Left ventricle myocardium inferior (tissue), 1 donor: ENCODE data around the gene TIAM1. TPM values are rescaled to one million over a fixed set of nuclear protein-coding genes. Genes with fewer than 3 reads are reported as not detected.

ENCODE experiments used
- DNase-seq: peaks from one replicate; pipeline ENCODE4 v3.0.0-alpha.2; 2020
- H3K27ac ChIP-seq: fragments of 200-600 bp; replicated peaks from 2 replicates; pipeline ENCODE4 v1.8.0; 2021
- H3K27me3 ChIP-seq: fragments of 200-600 bp; 2 replicates; pipeline ENCODE4 v1.8.0; 2021; ENCODE audit warnings: low read depth
- H3K36me3 ChIP-seq: fragments of 200-600 bp; 2 replicates; pipeline ENCODE4 v1.8.0; 2021
- H3K4me1 ChIP-seq: fragments of 200-600 bp; 2 replicates; pipeline ENCODE4 v1.8.0; 2021
- H3K4me3 ChIP-seq: fragments of 200-600 bp; 2 replicates; pipeline ENCODE4 v1.8.0; 2021; ENCODE audit warnings: mild to moderate bottlenecking, moderate library complexity
- H3K9me3 ChIP-seq: fragments of 200-600 bp; replicated peaks from 2 replicates; pipeline ENCODE4 v1.8.0; 2021
- CTCF ChIP-seq: fragments of 200-600 bp; IDR thresholded peaks from 2 replicates; pipeline ENCODE4 v1.8.0; 2021; ENCODE audit warnings: antibody characterized with exemption, mild to moderate bottlenecking, borderline replicate concordance
- intact Hi-C: fragments of 100-400 bp; cut with micrococcal nuclease; formaldehyde crosslinking; loops from one replicate; pipeline ENCODE4 v1.11.0; 2022
- total RNA-seq: library from RNA; stranded (reverse); fragmentation: NEBNext Ultra II Directional; extraction: Animal tissue kit (Norgen Biotek cat#: 25700); gene quantifications from one replicate; pipeline ENCODE4 v1.2.1, GENCODE V29; 2021
- donor health status: DM: no; HTN: yes; CAD: no; lungs with severe emphysema.

TIAM1 gene
- total RNA-seq, 1 donor from 2014 or later = 1.8 TPM

- H3K27ac ChIP-seq = no peak overlapping the region
- intact Hi-C loops = no loop called here
- H3K27me3 ChIP-seq = peaks cover 9% of the 10 kb centered on the region
- TF ChIP-seq CTCF = no peak
- peaks cover 3% of the 10 kb centered on the region for H3K4me1 ChIP-seq
- H3K4me3 ChIP-seq = no peak overlapping the region
- no peaks in the 10 kb centered on the region for H3K36me3 ChIP-seq
- no peaks in the 10 kb centered on the region for H3K9me3 ChIP-seq
- DNase-seq = no peak
Observed at GRCh38 chr21:31135531-31136184, 208.4 kb downstream of the TIAM1 start.

- no peak for DNase-seq
- Histone ChIP-seq H3K4me3 (no peak overlapping the region), H3K36me3 (no peaks in the 10 kb centered on the region), H3K9me3 (no peaks in the 10 kb centered on the region), H3K27ac (no peak overlapping the region), H3K27me3 (peaks cover 9% of the 10 kb centered on the region), H3K4me1 (peaks cover 3% of the 10 kb centered on the region)
- intact Hi-C loops = no loop called here
- TF ChIP-seq CTCF = no peak
Observed at GRCh38 chr21:31133243-31133830, 210.7 kb downstream of the TIAM1 start.

GRCh38 chr21:31132574-31133242 lies 211.4 kb downstream of the TIAM1 start:
- H3K4me3 ChIP-seq = no peak overlapping the region
- H3K4me1 ChIP-seq = peaks cover 3% of the 10 kb centered on the region
- intact Hi-C loops = no loop called here
- H3K27ac ChIP-seq = no peak overlapping the region
- no peak for DNase-seq
- TF ChIP-seq CTCF = no peak
- no peaks in the 10 kb centered on the region for H3K9me3 ChIP-seq
- no peaks in the 10 kb centered on the region for H3K36me3 ChIP-seq
- H3K27me3 ChIP-seq = peaks cover 9% of the 10 kb centered on the region

GRCh38 chr21:31130821-31131220 lies 213.2 kb downstream of the TIAM1 start:
- intact Hi-C loops = no loop called here
- no peak overlapping the region for H3K4me3 ChIP-seq
- no peak for TF ChIP-seq CTCF
- no peaks in the 10 kb centered on the region for H3K36me3 ChIP-seq
- no peaks in the 10 kb centered on the region for H3K27me3 ChIP-seq
- no peaks in the 10 kb centered on the region for H3K9me3 ChIP-seq
- no peaks in the 10 kb centered on the region for H3K4me1 ChIP-seq
- no peak for DNase-seq
- H3K27ac ChIP-seq = no peak overlapping the region

GRCh38 chr21:31128234-31128633 lies 215.8 kb downstream of the TIAM1 start:
- H3K36me3 ChIP-seq = no peaks in the 10 kb centered on the region
- H3K27me3 ChIP-seq = no peaks in the 10 kb centered on the region

More at GRCh38 chr21:31128234-31128633, 215.8 kb downstream of the TIAM1 start:
- Histone ChIP-seq H3K4me1 (peaks cover 13% of the 10 kb centered on the region), H3K9me3 (no peaks in the 10 kb centered on the region), H3K4me3 (no peak overlapping the region), H3K27ac (no peak overlapping the region)
- no peak for DNase-seq
- TF ChIP-seq CTCF = no peak
- intact Hi-C loops = no loop called here
